Esophagus (tissue), 2 donors: Measurements from ENCODE around the gene TMEM214. TPM values are rescaled to one million over a fixed set of nuclear protein-coding genes. Genes with fewer than 3 reads are reported as not detected.

ENCODE experiments used
- H3K27ac ChIP-seq, 2 donors: one replicate each; pipeline ENCODE4 v1.5.1; 2013; ENCODE audit warnings: low read depth in 2 of 2, mild to moderate bottlenecking in 2 of 2, inconsistent platforms in 1 of 2, low read length in 1 of 2, moderate library complexity in 1 of 2
- H3K27me3 ChIP-seq, 2 donors: one replicate each; pipeline ENCODE4 v1.6.1; 2013; ENCODE audit warnings: low read length in 2 of 2, control low read depth in 1 of 2, mild to moderate bottlenecking in 1 of 2; ENCODE audit not compliant: insufficient read depth in 2 of 2, control insufficient read depth in 1 of 2
- H3K36me3 ChIP-seq, 2 donors: one replicate each; pipeline ENCODE4 v1.6.1; 2013; ENCODE audit warnings: low read length in 1 of 2; ENCODE audit not compliant: control insufficient read depth in 2 of 2, insufficient read depth in 2 of 2
- H3K4me1 ChIP-seq, 2 donors: one replicate each; pipeline ENCODE4 v1.6.1; 2013; ENCODE audit warnings: low read length in 1 of 2; ENCODE audit not compliant: control insufficient read depth in 2 of 2, insufficient read depth in 2 of 2
- H3K4me3 ChIP-seq, 2 donors: one replicate each; pipeline ENCODE4 v1.5.1; 2013; ENCODE audit warnings: low read length in 2 of 2, mild to moderate bottlenecking in 2 of 2, low read depth in 1 of 2, moderate library complexity in 1 of 2
- H3K9me3 ChIP-seq, 2 donors: one replicate each; pipeline ENCODE4 v1.6.1; 2013; ENCODE audit warnings: mild to moderate bottlenecking in 2 of 2, low read depth in 1 of 2, low read length in 1 of 2, moderate library complexity in 1 of 2; ENCODE audit not compliant: control insufficient read depth in 2 of 2, insufficient read depth in 1 of 2
- WGBS, 2 donors: extraction: QIAGEN DNeasy Blood & Tissue Kit; methylation state at CpG; one replicate each; pipeline ENCODE4 v1.1.7; 2013; 5-methylcytosine and 5-hydroxymethylcytosine counted together
- polyA plus RNA-seq, 2 donors: library from polyadenylated mRNA; stranded (reverse); fragments of 200-250 nt; gene quantifications; one replicate each; pipeline ENCODE4 v1.2.3, GENCODE V29; 2013
- donor health status: healthy with polysubstance abuse.
- donor health status: Bipolar disorder and iron deficiency.

The TMEM214 gene
- polyA plus RNA-seq, result 10 to 100 TPM; 29.0 to 35.2 TPM

GRCh38 chr2:27032495-27033252 lies at the start of gene TMEM214:
Gene TMEM214, plus strand, starts transcription at chr2:27032965. Its CDS starts 51 bp downstream, at chr2:27033016.
- Histone ChIP-seq H3K27ac (peak within 1 kb of the TSS; percentile 69 to 70), H3K9me3 (no peaks in the 10 kb centered on the region), H3K36me3 (peaks cover 12 to 22% of the 10 kb centered on the region in 2 donors), H3K4me3 (peak within 1 kb of the TSS; percentile 76 to 83), H3K27me3 (no peaks in the 10 kb centered on the region), H3K4me1 (peaks cover 3 to 4% of the 10 kb centered on the region in 2 donors)
- 0% methylated on average over 72 to 76 of the region's 76 CpGs for WGBS, 2 donors

DNA sequence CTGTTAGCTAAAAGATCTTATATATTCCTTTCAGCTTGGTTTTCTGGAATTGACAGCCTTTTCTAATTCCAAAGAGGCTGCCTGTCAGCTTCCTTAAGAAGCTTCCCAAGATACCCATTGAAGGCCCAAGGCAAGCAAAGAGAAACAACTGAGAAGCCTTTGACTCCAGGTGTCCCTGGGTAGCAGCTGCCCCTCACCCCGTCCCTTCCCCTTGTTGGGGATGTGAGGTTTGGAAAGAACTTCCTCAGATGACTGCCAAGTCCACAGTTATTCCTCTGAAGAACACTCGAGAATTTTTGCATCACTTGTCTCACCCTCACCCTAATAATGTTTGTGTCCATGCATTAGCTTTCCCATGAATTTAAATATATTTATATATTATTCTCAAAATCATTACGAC lies 49.0 kb upstream of the TMEM214 start:
- no peaks in the 10 kb centered on the region for H3K9me3 ChIP-seq
- no peak overlapping the region for H3K4me3 ChIP-seq
- no peaks in the 10 kb centered on the region for H3K27me3 ChIP-seq
- no peaks in the 10 kb centered on the region for H3K4me1 ChIP-seq
- 77 to 80% methylated on average over 3 of the region's 3 CpGs for WGBS, 2 donors
- H3K27ac ChIP-seq, result no peak overlapping the region
- no peaks in the 10 kb centered on the region for H3K36me3 ChIP-seq

- Histone ChIP-seq H3K27me3 (no peaks in the 10 kb centered on the region), H3K9me3 (no peaks in the 10 kb centered on the region), H3K36me3 (no peaks in the 10 kb centered on the region), H3K4me3 (no peak overlapping the region), H3K4me1 (no peaks in the 10 kb centered on the region), H3K27ac (no peak overlapping the region)
- 90 to 92% methylated on average over 4 of the region's 4 CpGs for WGBS, 2 donors
Observed at GRCh38 chr2:26985807-26986206, 47.0 kb upstream of the TMEM214 start.

- H3K4me1 ChIP-seq, result no peaks in the 10 kb centered on the region
- 74 to 80% methylated on average over 5 of the region's 5 CpGs for WGBS, 2 donors
- no peaks in the 10 kb centered on the region for H3K36me3 ChIP-seq
- H3K9me3 ChIP-seq, result no peaks in the 10 kb centered on the region
- H3K27ac ChIP-seq, result no peak overlapping the region
- no peak overlapping the region for H3K4me3 ChIP-seq
- no peaks in the 10 kb centered on the region for H3K27me3 ChIP-seq
Observed at GRCh38 chr2:26986576-26986975, 46.2 kb upstream of the TMEM214 start.

GRCh38 chr2:26988058-26988860 lies 44.5 kb upstream of the TMEM214 start:
- WGBS, 2 donors, result 74 to 83% methylated on average over 4 of the region's 4 CpGs

GRCh38 chr2:26989156-26989555 lies 43.6 kb upstream of the TMEM214 start:
- Histone ChIP-seq H3K4me3 (no peak overlapping the region), H3K4me1 (no peaks in the 10 kb centered on the region), H3K36me3 (no peaks in the 10 kb centered on the region), H3K9me3 (no peaks in the 10 kb centered on the region), H3K27me3 (no peaks in the 10 kb centered on the region), H3K27ac (no peak overlapping the region)
- WGBS, 2 donors, result 77 to 85% methylated on average over 8 of the region's 8 CpGs

More at GRCh38 chr2:26988058-26988860, 44.5 kb upstream of the TMEM214 start:
- no peaks in the 10 kb centered on the region for H3K9me3 ChIP-seq
- H3K4me3 ChIP-seq, result no peak overlapping the region
- no peak overlapping the region for H3K27ac ChIP-seq
- H3K36me3 ChIP-seq, result no peaks in the 10 kb centered on the region
- no peaks in the 10 kb centered on the region for H3K27me3 ChIP-seq
- H3K4me1 ChIP-seq, result no peaks in the 10 kb centered on the region

DNA sequence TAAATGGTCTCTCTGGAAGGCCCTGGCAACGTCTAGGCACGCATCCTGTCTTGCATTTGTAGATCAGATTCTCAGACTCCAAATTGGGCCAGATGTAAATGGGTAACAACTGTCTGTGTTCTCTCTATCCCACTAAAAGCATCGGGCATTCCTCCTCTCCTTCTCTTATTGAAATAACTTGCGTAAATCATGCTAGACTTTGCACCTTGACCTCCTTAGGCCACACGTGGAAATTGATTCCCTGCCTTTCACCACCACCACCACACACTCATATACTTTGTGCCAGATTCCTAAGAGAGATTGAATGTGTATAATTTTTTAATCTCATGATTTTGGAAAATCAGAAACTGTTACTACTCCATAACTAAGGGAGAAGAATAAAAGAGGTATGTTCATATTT lies 41.0 kb upstream of the TMEM214 start:
- Histone ChIP-seq H3K9me3 (no peaks in the 10 kb centered on the region), H3K27ac (no peak overlapping the region), H3K4me1 (no peaks in the 10 kb centered on the region), H3K4me3 (no peak overlapping the region), H3K36me3 (no peaks in the 10 kb centered on the region), H3K27me3 (no peaks in the 10 kb centered on the region)
- WGBS, 2 donors, result 65 to 82% methylated on average over 5 of the region's 5 CpGs

GRCh38 chr2:26993768-26994167 lies 39.0 kb upstream of the TMEM214 start:
- no peak overlapping the region for H3K27ac ChIP-seq
- H3K9me3 ChIP-seq, result no peaks in the 10 kb centered on the region
- H3K4me1 ChIP-seq, result no peaks in the 10 kb centered on the region
- no peak overlapping the region for H3K4me3 ChIP-seq
- WGBS, 2 donors, result 81 to 89% methylated on average over 1 of the region's 1 CpG
- H3K36me3 ChIP-seq, result no peaks in the 10 kb centered on the region
- H3K27me3 ChIP-seq, result no peaks in the 10 kb centered on the region

DNA sequence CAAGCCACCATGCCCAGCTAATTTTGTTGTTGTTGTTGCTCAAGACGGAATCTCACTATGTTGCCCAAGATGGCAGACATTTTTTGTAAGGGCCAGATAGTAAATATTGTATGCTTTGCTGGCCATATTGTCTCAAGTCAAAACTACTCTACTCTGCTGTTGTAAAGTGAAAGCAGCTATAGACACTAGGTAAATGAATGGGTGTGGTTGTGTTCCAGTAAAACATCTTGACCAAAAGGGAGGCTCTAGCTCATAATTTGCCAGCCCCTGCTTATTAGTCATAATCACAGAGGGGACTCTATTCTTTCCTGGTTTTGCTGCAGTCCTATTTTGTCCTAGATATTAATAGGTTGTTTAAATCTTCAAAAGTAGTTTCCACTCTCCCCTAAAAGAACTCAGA lies 37.8 kb upstream of the TMEM214 start:
- H3K9me3 ChIP-seq, result no peaks in the 10 kb centered on the region
- no peak overlapping the region for H3K4me3 ChIP-seq
- H3K27ac ChIP-seq, result no peak overlapping the region
- no peaks in the 10 kb centered on the region for H3K4me1 ChIP-seq
- no peaks in the 10 kb centered on the region for H3K36me3 ChIP-seq
- 87 to 94% methylated on average over 1 of the region's 1 CpG for WGBS, 2 donors
- H3K27me3 ChIP-seq, result no peaks in the 10 kb centered on the region
